Left ventricle myocardium superior (tissue), 1 donor: Measurements from ENCODE around the gene MAPK9. TPM values are rescaled to one million over a fixed set of nuclear protein-coding genes. Genes with fewer than 3 reads are reported as not detected.
A peak's percentile ranks its signal among the peaks of the same experiment; 100 is the strongest.

Experiments
- ATAC-seq: fragments of 200-7000 bp; cut with Tn5 transposase; one replicate; pipeline ENCODE4 v1.9.1; 2020; ENCODE audit warnings: mild to moderate bottlenecking, moderate library complexity
- DNase-seq: peaks from one replicate; pipeline ENCODE4 v3.0.0-alpha.2; 2020
- intact Hi-C: fragments of 100-400 bp; cut with micrococcal nuclease; formaldehyde crosslinking; loops from one replicate; pipeline ENCODE4 v1.11.0; 2022
- total RNA-seq: library from RNA; stranded (reverse); fragmentation: NEBNext Ultra II Directional; extraction: Animal tissue kit (Norgen Biotek cat#: 25700); gene quantifications from one replicate; pipeline ENCODE4 v1.2.1, GENCODE V29; 2021
- donor health status: DM: no; HTN: yes; CAD: no; lungs with severe emphysema.

MAPK9 gene
- total RNA-seq, 1 donor from 2014 or later: 46.5 TPM

DNA sequence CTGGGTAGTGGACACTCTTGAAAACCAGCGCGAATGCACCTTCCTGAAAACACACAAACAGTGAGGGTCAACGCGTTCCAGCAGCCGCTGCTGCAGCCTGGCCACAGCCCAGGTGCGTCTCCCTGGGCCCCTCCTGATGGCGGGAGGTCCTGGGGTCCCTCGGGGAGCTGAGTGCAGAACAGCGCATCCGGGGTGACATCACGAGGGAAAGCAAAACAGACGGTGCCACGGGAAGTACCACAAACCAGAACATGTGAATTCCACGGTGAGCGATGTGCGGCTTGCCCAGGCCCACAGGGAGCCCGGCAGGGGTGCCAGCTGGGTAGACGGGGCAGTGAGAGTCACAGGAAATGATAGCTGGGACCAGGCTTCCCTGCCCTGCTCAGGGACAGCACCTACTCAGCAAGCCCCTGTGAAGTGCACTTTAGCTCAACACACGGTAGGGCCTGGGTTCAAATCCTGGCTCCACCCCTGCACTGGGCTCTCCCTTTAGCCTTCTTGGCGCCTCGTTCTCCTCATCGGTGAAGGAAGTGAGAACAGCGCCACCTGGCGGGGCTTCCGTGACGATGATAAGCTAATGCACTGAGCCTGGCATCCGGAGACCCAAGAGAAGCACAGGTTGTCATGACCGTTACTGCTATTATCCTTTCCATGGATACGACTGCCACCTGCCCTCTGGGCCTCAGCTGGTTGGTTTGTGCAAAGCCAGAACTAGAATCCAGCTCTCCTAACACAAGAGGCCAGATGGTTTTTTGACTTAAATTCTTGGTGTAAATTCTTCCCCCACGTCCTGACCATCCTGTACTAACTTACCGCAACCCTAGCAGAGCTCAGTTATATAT lies 36.6 kb upstream of the MAPK9 start:
- intact Hi-C loops: no loop called here
- ATAC-seq: peak; percentile 22
- DNase-seq: peak; percentile 88

DNA sequence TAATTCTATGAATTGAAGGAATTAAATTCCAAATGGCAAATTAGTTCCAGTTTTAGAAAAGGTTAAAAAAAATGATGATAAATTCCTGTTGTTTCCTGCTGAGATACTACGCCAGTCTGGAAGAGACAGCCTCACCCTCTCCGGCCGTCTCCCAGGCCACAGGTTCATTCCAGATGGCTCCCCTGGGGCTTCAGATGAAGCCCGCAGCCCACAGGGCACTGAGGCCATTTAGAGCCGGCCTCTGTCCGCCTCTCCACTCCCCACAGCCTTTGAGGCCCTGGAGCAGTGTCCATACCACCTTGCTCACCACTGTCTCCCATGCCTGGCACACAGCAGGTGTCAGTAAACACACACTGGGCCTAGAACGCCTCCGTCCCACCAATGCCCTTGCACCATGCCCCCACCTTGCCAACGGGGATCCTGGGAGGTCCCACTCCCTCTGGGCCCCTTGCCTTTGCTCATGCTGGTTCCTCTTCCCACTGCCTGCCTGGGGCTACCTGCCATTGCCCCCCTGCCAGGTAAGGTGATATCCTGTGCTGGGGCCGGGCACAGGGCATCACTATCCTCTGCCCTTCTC lies 35.2 kb upstream of the MAPK9 start:
- intact Hi-C loops: no loop called here
- ATAC-seq: no peak
- no peak for DNase-seq

DNA sequence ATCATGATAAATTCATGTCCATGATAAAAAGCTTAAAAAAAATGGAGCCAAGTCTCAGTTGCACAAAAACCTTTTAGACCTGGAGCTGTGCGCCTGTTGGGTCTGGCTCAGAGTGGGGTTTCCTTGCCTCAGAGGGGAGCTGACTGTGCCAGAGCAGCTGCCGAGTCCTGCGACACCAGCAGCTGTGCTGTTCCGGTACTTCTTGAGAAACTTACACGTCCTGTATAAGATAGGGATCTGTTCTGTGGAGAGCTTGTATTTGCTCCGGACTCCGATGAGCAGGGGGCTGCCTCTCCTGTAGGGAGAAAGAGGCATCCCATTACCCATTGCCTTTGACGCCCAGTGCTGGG lies 32.7 kb upstream of the MAPK9 start:
- DNase-seq (no peak), ATAC-seq (peak; percentile 68)
- intact Hi-C loops: no loop called here

DNA sequence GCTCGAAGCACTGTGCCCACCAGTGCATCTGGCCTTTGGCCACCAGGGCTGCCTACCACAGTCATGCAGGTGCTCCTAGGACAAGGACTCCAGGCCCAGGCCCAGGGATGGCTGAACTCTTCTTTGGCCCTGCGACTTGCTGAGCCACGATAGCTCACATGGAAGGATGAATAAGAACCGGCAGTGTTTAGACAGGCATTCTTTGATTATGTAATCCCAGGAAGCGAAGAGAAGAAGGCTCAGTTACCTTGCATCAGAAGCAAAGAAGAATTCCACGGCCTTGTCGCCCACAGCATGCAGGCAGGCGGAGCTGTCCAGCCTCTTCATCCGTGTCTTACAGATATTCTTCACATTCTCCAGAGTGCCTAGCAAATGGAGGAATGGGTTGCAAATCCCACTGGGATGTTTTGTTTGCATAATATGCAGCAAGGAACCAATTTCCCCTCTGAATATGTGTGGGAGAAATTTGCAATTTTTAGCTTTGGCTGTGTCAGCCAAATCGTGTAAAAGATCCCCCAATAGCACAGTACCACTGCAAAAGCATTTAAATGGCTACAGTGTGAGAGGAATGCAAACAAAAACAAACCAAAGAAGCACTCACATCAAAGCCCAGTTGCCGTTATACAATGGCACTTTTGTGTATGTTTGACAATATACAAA lies 32.2 kb upstream of the MAPK9 start:
- ATAC-seq: no peak

DNA sequence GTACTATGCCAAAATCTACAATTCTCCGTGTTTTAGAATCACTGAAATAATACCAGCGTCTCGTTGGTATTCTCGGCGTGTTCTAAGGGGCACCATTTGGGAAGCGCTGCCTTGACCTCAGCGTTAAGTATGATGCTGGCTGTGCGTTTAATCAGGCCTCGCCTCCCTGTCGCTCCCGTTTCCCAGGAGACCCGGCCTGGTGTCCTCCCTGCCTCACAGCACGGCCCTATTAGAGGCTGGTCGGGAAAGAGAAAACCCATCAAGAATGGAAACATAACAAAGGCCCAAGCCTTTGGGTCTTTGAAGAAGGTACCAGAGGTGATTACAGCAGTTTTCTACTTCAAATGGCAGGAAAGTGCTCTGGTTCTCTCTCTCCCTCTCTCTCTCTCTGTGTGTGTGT lies 31.3 kb upstream of the MAPK9 start:
- no peak for DNase-seq

More for the DNA sequence above, 32.2 kb upstream of the MAPK9 start:
- no peak for DNase-seq
- intact Hi-C loops: no loop called here

DNA sequence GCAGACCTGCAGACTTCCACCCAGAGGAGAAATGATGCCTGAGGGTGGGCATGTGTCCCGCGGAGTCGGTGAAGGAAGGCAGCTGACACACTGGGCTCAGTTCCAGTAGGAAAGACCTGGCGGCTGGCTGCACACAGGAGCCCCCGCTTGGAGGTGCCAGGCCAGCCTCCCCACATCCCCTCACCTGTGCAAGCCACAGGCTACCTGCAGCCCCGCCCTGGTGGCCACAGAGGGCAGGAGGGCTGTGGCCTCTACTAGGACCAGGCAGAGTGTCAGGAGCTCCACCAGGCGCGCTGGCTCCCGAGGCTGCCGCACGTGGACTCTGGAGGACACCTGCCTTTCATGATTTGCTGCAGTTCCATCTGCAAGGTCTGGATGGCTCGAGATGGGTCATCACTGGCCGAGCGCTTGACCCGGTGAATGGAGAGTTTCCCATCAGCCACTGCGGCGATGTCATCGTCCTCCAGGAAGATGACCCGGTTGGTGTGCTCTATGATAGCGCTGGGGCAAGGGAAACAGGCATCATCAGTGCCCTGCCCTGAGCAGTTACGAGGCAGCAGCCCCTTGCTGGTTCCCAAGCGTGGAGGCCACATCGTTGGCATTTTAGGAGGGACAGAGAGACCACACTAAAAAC lies 26.7 kb upstream of the MAPK9 start:
- no peak for ATAC-seq
- no peak for DNase-seq
- intact Hi-C loops: no loop called here

More for the DNA sequence above, 31.3 kb upstream of the MAPK9 start:
- intact Hi-C loops: no loop called here
- ATAC-seq: no peak

DNA sequence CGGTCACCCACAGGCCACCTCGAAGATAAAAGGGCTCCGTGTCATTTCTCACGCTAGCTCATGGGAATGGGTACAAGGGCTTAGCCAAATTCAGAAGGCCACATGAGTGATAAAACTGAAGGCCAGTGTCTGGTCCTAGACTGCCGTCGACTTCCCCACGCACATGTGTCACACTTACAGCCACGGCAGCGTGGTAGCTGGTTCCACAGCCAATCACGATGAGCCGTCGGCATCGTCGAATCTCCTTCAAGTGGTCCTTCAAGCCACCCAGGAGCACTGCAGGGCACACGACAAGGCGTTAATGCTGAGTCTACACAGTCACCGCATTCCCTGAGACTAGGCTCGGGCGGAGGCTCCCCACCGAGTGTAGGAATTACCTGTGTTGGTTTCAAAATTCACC lies 24.7 kb upstream of the MAPK9 start:
- ATAC-seq: no peak
- no peak for DNase-seq
- intact Hi-C loops: no loop called here

DNA sequence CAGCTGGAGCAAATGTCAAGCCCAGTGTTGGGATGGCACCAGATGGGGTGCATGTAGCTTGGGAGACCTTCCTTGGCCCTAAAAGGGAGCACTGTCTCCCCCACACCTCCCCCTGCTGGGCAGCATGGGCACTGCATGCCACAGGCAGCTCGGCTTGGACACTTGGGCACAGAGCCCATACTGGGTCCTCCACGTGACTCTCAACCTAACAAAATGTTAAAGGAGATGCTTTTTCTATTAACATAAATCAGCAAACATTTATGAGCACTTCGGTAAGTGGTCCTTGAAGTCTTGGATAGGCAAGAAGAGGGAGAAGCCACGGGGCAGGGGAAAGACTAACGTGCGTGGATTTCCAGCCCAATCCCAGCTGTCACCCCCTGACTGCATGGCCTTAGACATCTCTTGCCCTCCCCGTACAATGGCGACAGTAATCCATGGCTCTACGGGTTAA lies 23.9 kb upstream of the MAPK9 start:
- peak; percentile 73 for ATAC-seq
- intact Hi-C loops: no loop called here
- DNase-seq: peak; percentile 75

DNA sequence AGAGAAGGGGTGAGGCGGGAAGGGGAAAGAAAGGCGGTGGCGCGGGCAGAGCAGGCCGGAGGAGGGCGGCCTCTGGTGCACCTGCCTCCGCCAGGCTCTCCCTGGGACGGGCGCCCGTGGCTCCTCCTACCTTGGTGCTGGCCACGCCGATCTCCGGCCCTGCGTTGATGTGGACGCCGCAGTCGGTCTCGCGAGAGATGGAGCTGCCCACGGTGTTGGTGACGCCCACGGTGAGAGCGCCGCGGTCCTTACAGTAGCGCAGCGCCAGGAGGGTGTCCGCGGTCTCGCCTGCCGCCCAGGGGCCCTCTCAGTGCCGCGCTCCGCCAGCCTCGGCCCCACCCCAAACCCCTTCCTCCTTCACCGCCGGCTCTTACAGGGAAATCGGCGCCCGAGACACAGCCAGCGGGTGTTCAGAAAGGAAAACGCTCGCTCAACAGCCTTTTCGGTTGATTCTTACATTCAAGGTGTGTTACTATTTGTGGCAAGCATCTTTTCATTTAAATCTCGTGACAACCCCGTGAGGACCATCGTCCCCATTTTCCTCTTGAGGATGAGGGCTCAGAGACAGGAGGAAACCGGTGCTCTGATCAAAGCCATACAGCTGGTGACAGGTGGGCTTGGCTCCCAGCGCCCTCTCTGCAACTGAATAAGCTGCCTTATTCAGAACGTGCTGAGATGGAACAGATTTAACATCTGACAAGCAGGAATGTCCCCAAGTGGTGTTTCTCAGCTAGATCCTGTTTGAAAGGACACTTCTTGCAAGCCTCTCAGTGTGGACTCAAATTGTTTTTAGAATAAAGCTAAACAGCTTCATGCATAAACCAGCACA lies 22.0 kb upstream of the MAPK9 start:
- peak; percentile 36 for ATAC-seq
- intact Hi-C loops: no loop called here
- peak; percentile 68 for DNase-seq

DNA sequence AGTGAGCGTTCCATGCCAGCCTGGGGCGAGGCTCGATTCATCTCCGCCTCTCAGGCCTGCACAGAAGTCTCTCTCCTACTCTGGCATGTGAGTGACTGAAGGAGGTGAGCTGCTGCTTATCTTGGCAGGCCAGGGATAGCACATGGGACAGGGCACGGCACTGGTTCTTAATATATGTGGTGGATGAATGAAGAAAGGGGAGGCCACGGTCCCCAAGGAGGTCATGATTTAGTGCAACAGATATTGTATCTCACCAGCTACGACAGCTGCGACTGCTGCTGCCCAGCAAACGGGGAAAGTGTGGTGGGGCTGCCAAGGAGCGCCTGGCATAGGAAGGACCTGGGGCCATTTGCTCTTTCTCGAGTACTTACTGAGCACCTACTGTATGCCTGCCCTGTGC lies 19.3 kb upstream of the MAPK9 start:
- no peak for ATAC-seq
- no peak for DNase-seq
- intact Hi-C loops: no loop called here

DNA sequence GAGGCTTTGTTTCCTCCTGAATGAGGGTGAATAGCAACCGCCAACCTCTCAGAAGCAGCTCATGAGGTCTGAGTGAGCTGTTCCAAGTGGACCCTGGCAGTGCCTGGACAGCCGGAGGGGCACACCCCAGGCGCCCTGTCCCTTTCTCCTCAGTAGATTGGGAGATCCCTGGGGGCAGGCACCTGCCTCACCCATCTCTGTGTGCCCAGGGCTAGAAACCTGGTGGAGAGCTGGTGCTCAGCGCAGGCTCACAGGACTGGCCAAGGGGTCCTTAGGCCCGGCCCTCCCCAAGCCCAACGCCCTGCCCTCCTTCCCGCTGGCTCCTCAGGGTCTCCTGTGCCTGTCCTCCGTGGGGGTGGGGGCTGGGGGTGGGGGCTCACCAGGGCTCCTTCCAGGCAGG lies 14.9 kb upstream of the MAPK9 start:
- DNase-seq (no peak), ATAC-seq (no peak)
- intact Hi-C loops: no loop called here

DNA sequence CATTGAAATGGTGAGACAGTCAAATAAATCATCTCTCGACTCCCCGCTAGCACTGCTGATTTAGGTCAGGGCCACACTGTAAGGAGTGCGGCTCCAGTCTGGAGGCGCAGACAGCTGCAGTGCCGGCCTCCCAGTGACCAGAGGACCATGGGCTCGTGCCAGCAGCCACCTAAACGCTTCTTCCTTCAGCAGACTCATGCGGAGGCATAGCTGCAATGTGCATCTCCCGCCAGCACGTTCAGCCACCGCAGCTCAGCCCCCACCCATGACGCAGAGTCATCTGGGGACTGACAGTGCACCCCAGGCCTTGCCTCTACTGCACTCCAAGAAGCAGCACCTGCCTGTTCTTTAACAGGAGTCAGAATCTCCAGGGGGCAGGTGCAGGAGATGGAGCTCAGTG lies 13.6 kb upstream of the MAPK9 start:
- ATAC-seq: no peak
- no peak for DNase-seq
- intact Hi-C loops: no loop called here

DNA sequence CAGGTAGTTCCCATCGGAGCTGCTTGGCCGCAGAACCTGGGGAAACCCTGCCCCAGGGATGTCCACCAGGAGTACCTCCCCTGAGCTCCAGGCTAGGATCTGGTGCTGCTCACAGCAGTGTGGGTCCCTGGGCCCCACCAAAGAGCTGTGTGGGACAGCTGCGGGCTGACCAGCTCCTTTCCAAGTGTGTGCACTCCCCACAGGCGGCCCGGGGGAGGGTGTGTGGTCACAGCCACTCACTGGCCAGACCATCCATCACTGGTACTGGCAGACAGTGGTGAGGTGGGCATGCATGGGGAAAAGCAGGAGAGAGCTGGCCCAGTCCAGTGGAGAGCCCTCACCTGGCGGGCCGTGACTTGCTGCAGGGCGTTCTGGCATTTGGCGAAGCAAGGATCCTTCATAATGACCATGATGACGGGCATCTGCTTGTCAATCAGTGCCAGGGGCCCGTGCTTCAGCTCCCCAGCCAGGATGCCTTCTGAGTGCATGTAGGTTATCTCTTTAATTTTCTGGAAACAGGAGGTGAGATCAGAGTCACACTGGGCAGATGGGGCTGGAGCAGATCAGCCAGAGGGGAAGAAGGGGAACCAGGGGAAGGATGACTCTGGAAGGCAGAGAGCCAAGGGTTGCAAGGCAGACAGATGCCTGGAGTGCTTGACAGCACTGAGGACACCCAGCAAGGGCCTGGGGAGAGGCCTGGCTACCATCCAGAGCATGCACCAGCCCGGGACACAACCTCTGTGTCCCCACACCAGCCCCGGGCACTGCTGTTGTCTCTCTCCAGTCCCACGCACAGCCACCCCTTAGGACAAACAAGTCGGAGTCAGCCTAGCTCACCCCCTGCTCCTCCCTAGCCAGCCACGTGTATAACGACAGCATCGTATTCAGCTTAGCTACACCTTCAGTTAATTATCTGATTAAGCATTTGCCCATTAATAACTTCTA lies 12.8 kb upstream of the MAPK9 start:
- DNase-seq (no peak), ATAC-seq (no peak)
- intact Hi-C loops: no loop called here

DNA sequence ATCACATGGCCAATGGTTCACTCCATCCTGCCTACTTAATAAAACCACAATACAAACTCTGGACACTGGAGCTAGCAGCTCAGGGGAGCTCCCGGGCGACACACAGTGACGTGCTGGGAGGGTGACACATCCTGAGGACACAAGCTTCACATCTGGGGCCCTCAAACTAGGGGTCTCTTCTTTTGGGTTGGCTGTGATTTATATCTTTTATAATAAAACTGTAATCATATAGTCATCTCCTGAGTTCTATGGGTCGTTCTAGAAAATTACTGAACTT lies 12.1 kb upstream of the MAPK9 start:
- DNase-seq (no peak), ATAC-seq (no peak)

DNA sequence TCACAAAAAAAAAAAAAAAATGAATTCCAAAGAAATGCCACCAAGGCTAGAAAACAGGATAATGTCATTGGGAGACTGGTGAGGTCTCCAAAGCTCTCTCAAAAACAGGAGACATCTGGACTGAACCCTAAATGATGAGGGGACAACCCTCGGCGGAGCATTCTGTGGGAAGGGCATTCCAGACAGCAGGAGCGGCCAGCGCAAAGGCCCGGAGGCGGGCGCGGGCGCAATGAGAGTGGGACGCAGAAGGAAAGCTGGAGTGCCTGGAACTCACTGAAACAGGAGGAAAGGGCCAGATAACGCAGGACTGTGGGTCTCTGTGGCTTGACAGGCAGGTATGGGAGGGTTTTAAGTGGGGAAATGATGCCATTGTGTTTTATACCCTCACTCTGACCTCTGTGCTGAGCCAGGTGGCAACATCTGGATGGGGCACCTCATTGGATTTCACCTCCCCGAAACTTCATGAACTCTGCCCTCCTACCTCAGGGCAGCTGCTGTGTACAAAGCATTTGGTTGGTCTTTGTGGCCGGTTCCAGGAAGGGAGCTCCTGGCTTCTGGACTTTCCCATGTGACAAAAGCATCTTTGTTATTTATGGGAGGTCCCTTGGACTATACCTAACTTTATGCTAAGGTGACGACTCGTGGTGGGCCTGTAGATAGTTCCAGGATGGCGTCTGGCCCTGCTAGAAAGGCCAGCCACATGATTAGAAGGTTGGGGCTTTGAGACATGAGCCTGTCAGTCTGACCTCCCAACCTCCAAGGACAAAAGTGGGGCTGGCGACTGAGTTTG lies 11.5 kb upstream of the MAPK9 start:
- no peak for ATAC-seq
- intact Hi-C loops: no loop called here
- no peak for DNase-seq

More for the DNA sequence above, 12.1 kb upstream of the MAPK9 start:
- intact Hi-C loops: no loop called here

DNA sequence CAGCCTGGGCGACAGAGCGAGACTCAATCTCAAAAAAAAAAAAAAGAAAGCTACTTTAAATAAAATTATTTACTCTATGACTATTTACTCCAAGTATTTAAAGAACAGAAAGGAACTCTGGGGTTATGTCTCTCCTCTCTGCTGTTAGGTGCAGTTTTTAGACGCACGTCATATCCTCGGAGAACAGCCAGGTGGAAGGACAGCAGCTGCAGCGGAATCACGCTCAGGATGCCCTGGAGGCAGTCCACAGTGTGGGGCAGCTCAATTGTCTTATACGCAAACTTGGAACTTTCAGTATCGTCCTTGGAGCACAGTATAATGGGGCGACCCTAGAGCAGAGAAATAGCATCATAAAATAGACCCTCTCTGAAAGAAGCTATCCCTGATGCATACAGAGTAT lies 10.4 kb upstream of the MAPK9 start:
- no peak for ATAC-seq
- intact Hi-C loops: no loop called here

DNA sequence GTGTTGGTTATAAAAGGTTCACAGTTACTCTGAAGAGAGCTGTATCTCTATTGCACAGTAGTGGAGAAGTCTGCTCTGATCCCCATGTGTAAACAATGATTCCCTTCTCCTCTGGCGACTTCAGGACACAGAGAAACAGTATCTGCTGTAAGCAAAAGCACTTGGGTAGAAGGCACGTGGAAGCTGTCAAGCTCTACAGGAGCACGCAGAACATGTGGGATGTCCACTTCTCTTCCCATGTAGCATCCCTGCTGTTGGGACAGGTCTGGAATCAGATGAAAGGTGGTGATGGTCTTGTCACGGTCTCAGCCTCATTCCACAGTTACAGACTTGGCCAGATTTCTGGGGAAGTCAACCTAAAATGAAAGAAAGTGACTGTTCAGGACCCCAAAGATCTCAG lies 9.4 kb upstream of the MAPK9 start:
- intact Hi-C loops: no loop called here
- no peak for DNase-seq
- no peak for ATAC-seq

More for the DNA sequence above, 10.4 kb upstream of the MAPK9 start:
- DNase-seq: no peak

DNA sequence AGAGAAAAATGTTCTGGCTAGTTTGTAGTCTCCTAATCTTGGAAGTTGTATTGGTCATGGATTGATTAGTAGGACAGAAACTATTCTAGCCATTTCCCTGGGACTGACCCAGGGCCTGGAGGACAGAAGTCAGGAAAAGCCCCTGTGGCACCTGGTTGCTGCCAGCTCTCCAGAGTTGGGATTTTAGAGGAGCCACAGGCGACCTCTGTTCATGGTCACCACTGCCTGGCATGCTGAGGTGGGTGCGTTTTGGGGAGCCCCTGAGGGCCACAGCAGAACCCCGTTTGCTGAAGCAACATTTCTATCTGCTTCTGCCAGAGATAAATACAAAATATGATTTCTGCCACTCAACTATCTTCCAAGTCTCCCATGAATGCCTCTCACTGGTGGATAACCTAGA lies 7.6 kb upstream of the MAPK9 start:
- no peak for ATAC-seq
- no peak for DNase-seq
- intact Hi-C loops: no loop called here
